Measurements from ENCODE around the gene CASTOR1.
A peak's percentile ranks its signal among the peaks of the same experiment; 100 is the strongest.

The CASTOR1 gene

DNA sequence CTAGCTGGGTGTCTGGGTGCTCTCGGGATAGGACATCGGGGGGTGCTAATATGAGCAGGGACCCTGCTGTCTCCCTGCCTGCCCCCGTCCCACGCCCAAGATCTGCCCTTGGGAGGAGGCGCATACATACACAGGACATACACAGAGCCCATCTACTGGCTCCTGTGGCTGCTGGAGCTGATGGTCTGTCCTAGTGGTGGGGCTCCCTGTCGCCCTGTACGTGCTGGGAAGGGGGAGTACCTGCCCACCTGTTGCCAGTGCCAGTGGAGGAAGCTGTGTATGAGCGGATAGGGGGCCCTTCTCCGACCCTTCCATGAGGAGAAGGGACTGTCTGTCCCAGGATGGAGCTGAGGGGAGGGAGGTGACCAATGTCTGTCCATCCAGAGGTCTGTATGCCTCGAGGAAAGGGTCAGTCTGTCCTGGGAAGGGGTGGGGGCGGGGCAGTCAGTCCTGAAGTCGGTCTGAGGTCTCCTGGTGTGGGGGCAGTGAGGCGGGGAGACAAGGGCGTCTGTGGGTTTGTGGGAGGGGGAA is 36.5 kb upstream of the CASTOR1 start:
- H3K27ac ChIP-seq: peak overlapping the region; percentile 79
- TF ChIP-seq ZFX (IDR thresholded peaks at IDR 0.05) (no peak), CTCF (conservative IDR thresholded peaks at IDR 0.05) (no peak)

- TF ChIP-seq ZFX (IDR thresholded peaks at IDR 0.05) (no peak), CTCF (conservative IDR thresholded peaks at IDR 0.05) (no peak)
- H3K27ac ChIP-seq: no peak overlapping the region
These were observed 35.9 kb upstream of the CASTOR1 start for GRCh38 chr22:30325065-30325720.

DNA sequence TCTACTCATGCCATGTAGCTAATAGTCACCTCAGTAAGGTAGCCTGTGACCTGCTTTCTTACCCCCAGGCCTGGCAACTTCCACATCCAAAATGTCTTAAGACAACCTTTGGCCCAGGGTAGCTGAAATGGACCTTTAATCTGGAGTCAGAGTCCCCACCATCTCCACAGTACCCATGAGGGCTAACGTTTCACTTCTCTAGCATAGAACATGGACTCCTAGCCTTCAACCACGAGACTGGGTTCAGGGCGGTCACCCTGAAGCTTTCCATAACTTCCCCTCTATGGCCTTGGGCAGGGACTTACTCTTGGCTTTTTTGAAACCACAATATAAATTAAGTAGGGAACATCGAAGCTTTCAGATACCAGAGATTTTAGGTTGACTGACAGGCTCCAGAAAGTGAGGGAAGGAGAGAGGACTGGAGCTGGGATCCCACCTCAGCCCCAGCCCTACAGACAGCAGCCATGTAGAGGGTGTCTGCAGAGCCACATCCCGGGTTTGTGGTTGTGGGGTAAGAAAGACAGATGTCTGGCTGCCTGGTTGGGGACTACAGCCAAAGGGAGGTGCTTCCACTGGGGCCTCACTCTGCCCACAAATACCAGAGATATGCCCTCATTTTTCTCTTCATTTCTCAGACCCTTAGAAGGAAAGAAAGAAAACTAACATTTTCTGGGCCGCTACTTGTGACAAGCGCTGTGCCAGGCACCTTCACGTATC is 34.9 kb upstream of the CASTOR1 start:
- TF ChIP-seq ZFX (IDR thresholded peaks at IDR 0.05): no peak
- no peak for TF ChIP-seq CTCF (conservative IDR thresholded peaks at IDR 0.05)
- H3K27ac ChIP-seq: no peak overlapping the region

GRCh38 chr22:30323246-30323645 is 33.9 kb upstream of the CASTOR1 start:
- TF ChIP-seq ZFX (IDR thresholded peaks at IDR 0.05) (no peak), CTCF (conservative IDR thresholded peaks at IDR 0.05) (no peak)
- no peak overlapping the region for H3K27ac ChIP-seq

DNA sequence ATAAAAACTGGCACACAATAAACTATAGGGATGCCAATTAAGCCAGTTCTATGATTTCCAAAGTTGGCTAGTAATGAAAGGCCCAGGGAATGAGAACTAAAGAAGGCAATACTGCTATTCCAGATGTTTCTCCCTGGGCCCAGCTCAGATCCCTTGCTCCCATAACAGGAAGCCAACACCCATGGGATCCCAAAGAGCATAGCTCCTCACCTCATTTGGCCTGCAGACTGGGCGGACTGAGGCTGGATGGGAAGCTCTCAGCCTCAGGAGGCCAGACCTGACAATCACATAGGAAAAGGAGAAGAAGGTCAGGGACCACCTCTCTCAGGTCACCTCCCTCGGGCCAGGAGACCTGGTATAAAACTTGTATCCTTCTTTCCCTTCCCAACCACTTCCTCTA is 32.2 kb upstream of the CASTOR1 start:
- no peak overlapping the region for H3K27ac ChIP-seq
- TF ChIP-seq CTCF (conservative IDR thresholded peaks at IDR 0.05) (no peak), ZFX (IDR thresholded peaks at IDR 0.05) (no peak)

GRCh38 chr22:30320021-30320556 is 30.8 kb upstream of the CASTOR1 start:
- no peak overlapping the region for H3K27ac ChIP-seq
- TF ChIP-seq CTCF (conservative IDR thresholded peaks at IDR 0.05) (no peak), ZFX (IDR thresholded peaks at IDR 0.05) (no peak)

DNA sequence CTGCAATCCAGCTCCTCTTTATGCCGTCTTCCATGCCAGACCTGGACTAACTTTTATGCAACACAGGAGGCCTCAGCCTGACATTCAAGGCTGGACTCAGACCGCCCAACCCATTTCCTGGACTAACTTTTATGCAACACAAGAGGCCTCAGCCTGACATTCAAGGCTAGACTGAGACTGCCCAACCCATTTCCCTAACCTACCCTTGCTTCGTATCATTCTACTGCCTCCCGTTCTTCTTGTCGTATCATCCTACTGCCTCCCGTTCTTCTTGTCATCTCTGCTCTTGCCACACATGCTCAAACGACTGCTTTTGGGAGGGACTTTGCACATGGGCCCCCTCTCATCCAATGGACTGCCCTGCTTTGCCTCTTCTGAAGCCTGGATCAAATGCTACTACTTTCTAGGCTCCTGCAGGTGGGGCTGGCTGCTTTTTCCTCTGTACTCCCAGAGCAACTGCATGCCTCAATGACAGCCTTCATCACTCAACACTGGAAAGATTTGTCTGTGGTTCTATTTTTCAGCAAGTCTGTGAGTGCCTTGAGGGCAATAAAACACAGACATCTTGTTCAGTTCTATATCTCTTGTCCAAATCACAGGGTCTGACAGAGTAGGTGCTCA is 29.6 kb upstream of the CASTOR1 start:
- no peak for TF ChIP-seq ZFX (IDR thresholded peaks at IDR 0.05)
- TF ChIP-seq CTCF (conservative IDR thresholded peaks at IDR 0.05): no peak
- H3K27ac ChIP-seq: no peak overlapping the region
